Colonic mucosa (tissue), 4 donors: Measurements from ENCODE around the gene GNAZ. TPM values are rescaled to one million over a fixed set of nuclear protein-coding genes. Genes with fewer than 3 reads are reported as not detected.
"Not testable (repeated sequence)": the region's sequence is repeated elsewhere in the genome, so short reads cannot be mapped to it uniquely, and the experiment has no call there.

Source experiments
- DNase-seq: peaks from one replicate; pipeline ENCODE4 v3.0.0-alpha.2; 2020
- H3K27ac ChIP-seq: fragments of 200-600 bp; one replicate; pipeline ENCODE4 v1.8.0; 2021
- H3K27me3 ChIP-seq: fragments of 200-600 bp; one replicate; pipeline ENCODE4 v1.8.0; 2021
- H3K36me3 ChIP-seq: fragments of 200-600 bp; one replicate; pipeline ENCODE4 v1.8.0; 2021
- H3K4me1 ChIP-seq: fragments of 200-600 bp; one replicate; pipeline ENCODE4 v1.8.0; 2021; ENCODE audit warnings: mild to moderate bottlenecking
- H3K4me3 ChIP-seq: fragments of 200-600 bp; one replicate; pipeline ENCODE4 v1.8.0; 2021
- H3K9ac ChIP-seq, 2 donors: one replicate each; pipeline ENCODE4 v1.7.0; 2013; ENCODE audit warnings: control low read depth in 2 of 2, low read depth in 2 of 2, low read length in 2 of 2
- H3K9me3 ChIP-seq: fragments of 200-600 bp; one replicate; pipeline ENCODE4 v1.8.0; 2021
- intact Hi-C: fragments of 100-400 bp; cut with DNase I; formaldehyde crosslinking; loops from one replicate; pipeline ENCODE4 v1.14.1; 2022
- total RNA-seq, 2 donors: library from RNA; stranded (reverse); fragmentation: NEBNext Ultra II Directional in 1 of 2; extraction: Animal tissue kit (Norgen Biotek cat#: 25700) in 1 of 2; gene quantifications; one replicate each; pipeline ENCODE4 v1.2.1, GENCODE V29; 2021
- TF ChIP-seq, protein P1 (sequence below): fragments of 200-600 bp; IDR thresholded peaks from one replicate; pipeline ENCODE4 v1.8.0; 2022; ENCODE audit warnings: antibody characterized with exemption, mild to moderate bottlenecking
- donor health status: healthy.
- donor health status: DM: no; HTN: no; CAD: no.
- donor health status: DM: no; HTN: no; CAD: no.

Gene GNAZ
- total RNA-seq = 1 to 10 TPM; 1.2 to 2.5 TPM

- no peak within 1 kb of the TSS for H3K27ac ChIP-seq
- DNase-seq = no peak
- H3K4me1 ChIP-seq = no peaks in the 10 kb centered on the region
- intact Hi-C loops = no loop called here
- peak within 1 kb of the TSS; percentile 50 for H3K4me3 ChIP-seq
- H3K27me3 ChIP-seq = peaks cover 8% of the 10 kb centered on the region
- H3K36me3 ChIP-seq = no peaks in the 10 kb centered on the region
- TF ChIP-seq, protein P1, sequence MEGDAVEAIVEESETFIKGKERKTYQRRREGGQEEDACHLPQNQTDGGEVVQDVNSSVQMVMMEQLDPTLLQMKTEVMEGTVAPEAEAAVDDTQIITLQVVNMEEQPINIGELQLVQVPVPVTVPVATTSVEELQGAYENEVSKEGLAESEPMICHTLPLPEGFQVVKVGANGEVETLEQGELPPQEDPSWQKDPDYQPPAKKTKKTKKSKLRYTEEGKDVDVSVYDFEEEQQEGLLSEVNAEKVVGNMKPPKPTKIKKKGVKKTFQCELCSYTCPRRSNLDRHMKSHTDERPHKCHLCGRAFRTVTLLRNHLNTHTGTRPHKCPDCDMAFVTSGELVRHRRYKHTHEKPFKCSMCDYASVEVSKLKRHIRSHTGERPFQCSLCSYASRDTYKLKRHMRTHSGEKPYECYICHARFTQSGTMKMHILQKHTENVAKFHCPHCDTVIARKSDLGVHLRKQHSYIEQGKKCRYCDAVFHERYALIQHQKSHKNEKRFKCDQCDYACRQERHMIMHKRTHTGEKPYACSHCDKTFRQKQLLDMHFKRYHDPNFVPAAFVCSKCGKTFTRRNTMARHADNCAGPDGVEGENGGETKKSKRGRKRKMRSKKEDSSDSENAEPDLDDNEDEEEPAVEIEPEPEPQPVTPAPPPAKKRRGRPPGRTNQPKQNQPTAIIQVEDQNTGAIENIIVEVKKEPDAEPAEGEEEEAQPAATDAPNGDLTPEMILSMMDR = no peak
- no peaks in the 10 kb centered on the region for H3K9me3 ChIP-seq
- H3K9ac ChIP-seq = peak within 1 kb of the TSS in 1 of 2 donors; percentile 63
Observed at GRCh38 chr22:23070418-23071229, at the start of gene GNAZ. GNAZ (plus strand) TSS chr22:23070519; CDS start chr22:23095696, 25,177 bp downstream.

GRCh38 chr22:23020659-23021293, 49.5 kb upstream of the GNAZ start:
- H3K4me1 ChIP-seq = no peaks in the 10 kb centered on the region
- H3K27ac ChIP-seq = no peak overlapping the region
- H3K27me3 ChIP-seq = no peaks in the 10 kb centered on the region
- DNase-seq = no peak
- no peak overlapping the region for H3K4me3 ChIP-seq
- TF ChIP-seq, protein P1 = no peak
- H3K9me3 ChIP-seq = no peaks in the 10 kb centered on the region
- no peaks in the 10 kb centered on the region for H3K36me3 ChIP-seq
- no peak overlapping the region for H3K9ac ChIP-seq
- intact Hi-C loops = no loop called here

GRCh38 chr22:23021660-23022353, 48.5 kb upstream of the GNAZ start:
- intact Hi-C loops, H3K36me3 ChIP-seq, H3K9me3 ChIP-seq, H3K9ac ChIP-seq, H3K4me1 ChIP-seq, H3K27ac ChIP-seq, H3K27me3 ChIP-seq, DNase-seq, H3K4me3 ChIP-seq: not testable (repeated sequence)

- H3K9me3 ChIP-seq = no peaks in the 10 kb centered on the region
- H3K4me1 ChIP-seq = no peaks in the 10 kb centered on the region
- no peak overlapping the region for H3K9ac ChIP-seq
- no peaks in the 10 kb centered on the region for H3K36me3 ChIP-seq
- TF ChIP-seq, protein P1 = no peak
- H3K27ac ChIP-seq = no peak overlapping the region
- no peaks in the 10 kb centered on the region for H3K27me3 ChIP-seq
- intact Hi-C loops = no loop called here
- DNase-seq = no peak
- H3K4me3 ChIP-seq = no peak overlapping the region
Observed at GRCh38 chr22:23023294-23023693, 47.0 kb upstream of the GNAZ start.

DNA sequence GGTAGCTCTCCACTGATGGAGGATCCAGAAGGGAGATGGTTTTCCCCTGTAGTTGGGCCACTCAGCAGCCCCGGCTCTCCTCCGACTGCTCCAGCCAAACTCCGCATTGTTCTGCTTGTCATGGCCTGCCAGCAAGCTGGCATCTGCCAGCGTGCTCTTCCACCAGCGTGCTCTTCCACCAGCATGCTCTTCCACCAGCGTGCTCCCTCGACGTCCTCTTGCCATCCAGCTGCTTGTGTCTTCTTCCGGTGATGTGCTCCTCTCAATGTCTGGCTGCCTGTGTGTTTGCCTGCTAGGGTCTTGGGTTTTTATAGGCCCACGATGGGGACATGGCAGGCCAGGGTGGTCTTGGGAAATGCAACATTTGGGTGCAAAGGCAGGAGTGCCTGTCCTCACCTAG, 43.5 kb upstream of the GNAZ start:
- H3K9ac ChIP-seq = no peak overlapping the region
- no peak for DNase-seq
- H3K36me3 ChIP-seq = no peaks in the 10 kb centered on the region
- H3K4me1 ChIP-seq = no peaks in the 10 kb centered on the region
- H3K27me3 ChIP-seq = no peaks in the 10 kb centered on the region
- H3K9me3 ChIP-seq = no peaks in the 10 kb centered on the region
- H3K27ac ChIP-seq = no peak overlapping the region
- intact Hi-C loops = no loop called here
- TF ChIP-seq, protein P1 = no peak
- H3K4me3 ChIP-seq = no peak overlapping the region

- intact Hi-C loops, H3K4me1 ChIP-seq, H3K9me3 ChIP-seq, DNase-seq, H3K27me3 ChIP-seq, H3K4me3 ChIP-seq, H3K27ac ChIP-seq, H3K9ac ChIP-seq, H3K36me3 ChIP-seq: not testable (repeated sequence)
Observed at GRCh38 chr22:23027849-23028248, 42.5 kb upstream of the GNAZ start.
